B cell (primary cell): ENCODE measurements around the gene EFNA2.
"Not testable (repeated sequence)": the region's sequence is repeated elsewhere in the genome, so short reads cannot be mapped to it uniquely, and the experiment has no call there.

Source experiments
- EZH2 ChIP-seq: IDR thresholded peaks from 2 replicates; pipeline ENCODE4 v1.6.1; 2012; ENCODE audit warnings: borderline replicate concordance, low read depth, mild to moderate bottlenecking, moderate library complexity, low read length; ENCODE audit not compliant: insufficient read depth, poor library complexity, severe bottlenecking
- TF ChIP-seq, protein P1 (sequence below): fragments of 200-600 bp; IDR thresholded peaks from one replicate; pipeline ENCODE4 v1.8.0; 2022; ENCODE audit warnings: antibody characterized with exemption, mild to moderate bottlenecking

GRCh38 chr19:1246265-1247087, 39.2 kb upstream of the EFNA2 start:
- TF ChIP-seq, protein P1, sequence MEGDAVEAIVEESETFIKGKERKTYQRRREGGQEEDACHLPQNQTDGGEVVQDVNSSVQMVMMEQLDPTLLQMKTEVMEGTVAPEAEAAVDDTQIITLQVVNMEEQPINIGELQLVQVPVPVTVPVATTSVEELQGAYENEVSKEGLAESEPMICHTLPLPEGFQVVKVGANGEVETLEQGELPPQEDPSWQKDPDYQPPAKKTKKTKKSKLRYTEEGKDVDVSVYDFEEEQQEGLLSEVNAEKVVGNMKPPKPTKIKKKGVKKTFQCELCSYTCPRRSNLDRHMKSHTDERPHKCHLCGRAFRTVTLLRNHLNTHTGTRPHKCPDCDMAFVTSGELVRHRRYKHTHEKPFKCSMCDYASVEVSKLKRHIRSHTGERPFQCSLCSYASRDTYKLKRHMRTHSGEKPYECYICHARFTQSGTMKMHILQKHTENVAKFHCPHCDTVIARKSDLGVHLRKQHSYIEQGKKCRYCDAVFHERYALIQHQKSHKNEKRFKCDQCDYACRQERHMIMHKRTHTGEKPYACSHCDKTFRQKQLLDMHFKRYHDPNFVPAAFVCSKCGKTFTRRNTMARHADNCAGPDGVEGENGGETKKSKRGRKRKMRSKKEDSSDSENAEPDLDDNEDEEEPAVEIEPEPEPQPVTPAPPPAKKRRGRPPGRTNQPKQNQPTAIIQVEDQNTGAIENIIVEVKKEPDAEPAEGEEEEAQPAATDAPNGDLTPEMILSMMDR, result not testable (repeated sequence)
- TF ChIP-seq EZH2, result not testable (repeated sequence)
